GM12801 (cell line): ENCODE results near the gene TYMP.

Source experiments
- CTCF ChIP-seq: IDR thresholded peaks from one replicate; pipeline ENCODE4 v1.5.1; 2011; ENCODE audit warnings: control low read depth; ENCODE audit not compliant: insufficient read length; ENCODE audit errors: extremely low read depth

Gene TYMP, protein sequence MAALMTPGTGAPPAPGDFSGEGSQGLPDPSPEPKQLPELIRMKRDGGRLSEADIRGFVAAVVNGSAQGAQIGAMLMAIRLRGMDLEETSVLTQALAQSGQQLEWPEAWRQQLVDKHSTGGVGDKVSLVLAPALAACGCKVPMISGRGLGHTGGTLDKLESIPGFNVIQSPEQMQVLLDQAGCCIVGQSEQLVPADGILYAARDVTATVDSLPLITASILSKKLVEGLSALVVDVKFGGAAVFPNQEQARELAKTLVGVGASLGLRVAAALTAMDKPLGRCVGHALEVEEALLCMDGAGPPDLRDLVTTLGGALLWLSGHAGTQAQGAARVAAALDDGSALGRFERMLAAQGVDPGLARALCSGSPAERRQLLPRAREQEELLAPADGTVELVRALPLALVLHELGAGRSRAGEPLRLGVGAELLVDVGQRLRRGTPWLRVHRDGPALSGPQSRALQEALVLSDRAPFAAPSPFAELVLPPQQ

GRCh38 chr22:50529897-50530579 is at the start of gene TYMP:
Gene TYMP, minus strand, starts transcription at chr22:50530012. Its CDS starts 303 bp downstream, at chr22:50529709.
- no peak for TF ChIP-seq CTCF

DNA sequence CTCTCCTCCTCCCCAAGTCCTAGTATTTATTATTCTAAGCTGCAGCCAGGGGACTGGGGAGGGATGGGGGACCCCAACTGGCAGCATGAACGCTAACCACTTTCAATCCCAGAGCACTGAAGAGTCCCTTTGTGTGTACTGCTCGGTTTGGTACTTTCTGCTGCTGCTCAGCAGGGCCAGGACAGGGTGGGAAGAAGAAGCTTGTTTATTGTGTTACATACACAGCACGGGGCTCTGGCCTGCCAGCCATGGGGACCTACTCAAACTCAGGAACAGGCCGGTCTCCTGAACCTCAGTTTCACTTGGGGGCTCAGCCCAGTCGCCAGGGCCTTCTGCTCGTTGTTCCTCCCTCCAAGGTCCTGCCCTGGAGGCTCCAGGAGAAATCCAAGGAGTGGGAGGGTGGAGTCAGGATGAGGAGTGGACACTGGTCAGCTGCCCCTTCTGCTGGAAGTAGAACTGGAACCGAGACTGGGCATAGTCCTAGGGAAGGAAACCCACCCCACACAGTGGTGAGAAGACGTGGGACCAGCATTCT is 49.0 kb upstream of the TYMP start:
- no peak for TF ChIP-seq CTCF

- no peak for TF ChIP-seq CTCF
Measured at GRCh38 chr22:50577987-50578775, 48.4 kb upstream of the TYMP start, which contains the start of gene CPT1B. Gene CPT1B, minus strand, starts transcription at chr22:50578427. Its CDS starts 512 bp downstream, at chr22:50577915.

GRCh38 chr22:50577697-50577986 is 47.8 kb upstream of the TYMP start:
- no peak for TF ChIP-seq CTCF

- TF ChIP-seq CTCF: no peak
Measured at GRCh38 chr22:50576806-50577696, 47.2 kb upstream of the TYMP start.

DNA sequence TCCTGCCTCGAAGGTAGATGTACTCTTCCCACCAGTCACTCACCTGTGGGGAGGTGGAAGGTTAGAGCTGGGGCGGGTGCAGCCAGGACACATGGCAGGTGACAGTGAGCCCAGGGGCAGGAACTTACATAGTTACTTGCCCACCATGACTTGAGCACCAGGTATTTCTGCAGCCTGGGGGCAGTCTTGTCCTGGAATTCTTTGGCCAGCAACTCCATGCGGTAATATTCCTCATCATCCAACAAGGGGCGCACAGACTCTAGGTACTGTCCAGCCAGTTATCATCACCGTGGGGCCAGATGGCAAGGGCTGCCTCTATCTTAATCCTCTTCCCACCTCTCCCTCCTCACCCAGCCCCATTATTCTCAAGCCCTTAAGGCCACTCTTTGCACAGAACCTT is 46.3 kb upstream of the TYMP start:
- TF ChIP-seq CTCF: no peak
